AG09319 (cell line): Measurements from ENCODE around the gene NUBPL.
"Not testable (repeated sequence)": the region's sequence is repeated elsewhere in the genome, so short reads cannot be mapped to it uniquely, and the experiment has no call there.

Experiments
- DNase-seq: peaks from one replicate; pipeline ENCODE4 v3.0.0-alpha.2; 2010; ENCODE audit warnings: low read depth; ENCODE audit errors: extremely low read depth
- TF ChIP-seq, protein P1 (sequence below): IDR thresholded peaks from 2 replicates; pipeline ENCODE4 v1.5.1; 2011; ENCODE audit warnings: low read depth, mild to moderate bottlenecking, inconsistent platforms, low read length, moderate library complexity

Gene NUBPL

DNA sequence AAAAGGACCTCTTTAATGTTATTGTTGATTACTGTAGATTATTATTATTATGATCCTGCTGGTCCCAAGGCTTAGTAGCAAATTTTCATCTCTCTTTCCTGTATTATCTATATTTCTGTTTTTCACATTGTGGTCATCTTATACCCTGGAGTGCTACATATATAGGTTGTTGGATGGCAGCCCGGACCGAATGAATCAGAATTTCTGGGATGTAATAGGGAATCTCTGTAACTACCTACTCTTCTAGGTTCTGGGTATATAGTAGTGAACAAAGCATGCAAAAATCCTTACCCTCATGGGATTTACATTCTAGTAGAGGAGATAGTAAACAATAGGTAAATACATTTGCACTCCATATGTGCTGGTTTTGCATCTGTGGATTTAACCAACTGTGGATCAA is 31.4 kb downstream of the NUBPL start:
- DNase-seq, result no peak
- TF ChIP-seq, protein P1, sequence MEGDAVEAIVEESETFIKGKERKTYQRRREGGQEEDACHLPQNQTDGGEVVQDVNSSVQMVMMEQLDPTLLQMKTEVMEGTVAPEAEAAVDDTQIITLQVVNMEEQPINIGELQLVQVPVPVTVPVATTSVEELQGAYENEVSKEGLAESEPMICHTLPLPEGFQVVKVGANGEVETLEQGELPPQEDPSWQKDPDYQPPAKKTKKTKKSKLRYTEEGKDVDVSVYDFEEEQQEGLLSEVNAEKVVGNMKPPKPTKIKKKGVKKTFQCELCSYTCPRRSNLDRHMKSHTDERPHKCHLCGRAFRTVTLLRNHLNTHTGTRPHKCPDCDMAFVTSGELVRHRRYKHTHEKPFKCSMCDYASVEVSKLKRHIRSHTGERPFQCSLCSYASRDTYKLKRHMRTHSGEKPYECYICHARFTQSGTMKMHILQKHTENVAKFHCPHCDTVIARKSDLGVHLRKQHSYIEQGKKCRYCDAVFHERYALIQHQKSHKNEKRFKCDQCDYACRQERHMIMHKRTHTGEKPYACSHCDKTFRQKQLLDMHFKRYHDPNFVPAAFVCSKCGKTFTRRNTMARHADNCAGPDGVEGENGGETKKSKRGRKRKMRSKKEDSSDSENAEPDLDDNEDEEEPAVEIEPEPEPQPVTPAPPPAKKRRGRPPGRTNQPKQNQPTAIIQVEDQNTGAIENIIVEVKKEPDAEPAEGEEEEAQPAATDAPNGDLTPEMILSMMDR, result no peak

DNA sequence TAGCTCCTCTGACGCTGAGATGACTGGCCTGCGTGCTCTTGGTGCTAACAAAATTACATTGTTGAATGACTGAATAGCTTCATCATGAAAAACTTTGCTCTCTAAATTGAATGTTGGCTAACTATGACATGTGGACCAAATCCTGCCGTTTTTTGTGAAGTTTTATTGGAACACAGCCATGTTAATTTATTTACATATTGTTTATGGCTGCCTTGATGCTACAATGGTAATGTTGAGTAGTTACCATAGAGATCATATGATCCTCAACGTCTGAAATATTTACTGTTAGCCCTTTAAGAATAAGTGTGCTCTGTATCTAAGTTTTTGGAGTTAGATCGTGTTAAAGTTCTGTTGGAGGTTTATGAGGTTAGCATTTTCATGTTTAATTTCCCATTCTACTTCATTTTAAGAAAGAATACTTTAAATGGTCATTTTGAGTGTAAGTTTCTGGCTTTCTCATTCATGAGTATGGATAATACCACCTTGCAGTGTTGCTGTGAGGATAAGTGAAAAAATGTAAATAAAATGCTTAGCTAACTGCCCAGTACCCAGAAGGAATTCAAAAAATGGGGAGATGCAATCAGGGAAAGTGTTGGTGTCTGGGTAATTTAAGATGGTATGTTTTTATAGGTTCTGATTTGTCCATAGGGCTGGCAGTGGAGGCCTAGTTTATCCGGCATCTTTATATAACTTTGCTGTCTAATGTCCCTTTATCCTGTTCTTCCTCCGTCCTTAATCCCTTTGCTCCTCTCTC is 35.3 kb downstream of the NUBPL start:
- TF ChIP-seq, protein P1, result no peak
- no peak for DNase-seq

DNA sequence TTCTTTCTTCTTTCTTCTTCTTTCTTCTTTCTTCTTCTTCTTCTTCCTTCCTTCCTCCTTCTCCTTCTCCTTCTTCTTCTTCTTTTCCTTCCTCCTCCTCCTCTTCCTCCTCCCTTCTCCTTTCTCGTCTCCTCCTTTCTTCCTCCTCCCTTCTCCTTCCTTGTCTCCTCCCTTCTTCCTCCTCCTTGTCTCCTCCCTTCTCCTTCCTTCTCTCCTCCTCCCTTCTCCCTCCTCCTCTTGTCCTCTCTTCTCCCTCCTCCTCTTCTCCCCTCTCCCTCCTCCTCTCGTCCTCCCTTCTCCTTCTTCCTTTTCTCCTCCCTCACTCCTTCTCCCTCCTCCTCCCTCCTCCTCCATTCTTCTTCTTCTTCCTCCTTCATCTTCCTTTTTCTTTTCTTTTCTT is 44.5 kb downstream of the NUBPL start:
- DNase-seq, result no peak
- TF ChIP-seq, protein P1, result no peak

DNA sequence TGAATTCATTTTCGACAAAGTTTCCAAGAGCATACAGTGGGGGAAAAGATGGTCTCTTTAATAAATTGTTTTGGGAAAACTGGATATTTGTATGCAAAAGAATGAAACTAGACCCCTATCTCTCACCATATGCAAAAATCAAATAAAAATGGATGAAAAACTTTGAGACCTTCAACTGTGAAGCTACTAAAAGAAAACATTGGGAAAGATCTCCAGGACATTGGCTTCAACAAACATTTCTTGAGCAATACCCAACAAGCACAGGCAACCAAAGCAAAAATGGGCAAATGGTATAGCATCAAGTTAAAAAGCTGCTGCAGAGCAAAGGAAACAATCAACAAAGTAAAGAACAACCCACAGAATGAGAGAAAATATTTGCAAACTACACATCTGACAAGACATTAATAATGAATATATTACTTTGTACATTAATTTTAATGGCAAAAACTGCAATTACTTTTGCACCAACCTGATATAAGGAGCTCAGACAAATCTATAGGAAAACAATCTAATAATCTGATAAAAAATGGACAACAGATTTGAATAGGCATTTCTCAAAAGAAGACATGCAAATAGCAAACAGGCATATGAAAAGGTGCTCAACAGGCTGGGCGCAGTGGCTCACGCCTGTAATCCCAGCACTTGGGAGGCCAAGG is 50.7 kb downstream of the NUBPL start:
- TF ChIP-seq, protein P1, result no peak
- DNase-seq, result no peak

DNA sequence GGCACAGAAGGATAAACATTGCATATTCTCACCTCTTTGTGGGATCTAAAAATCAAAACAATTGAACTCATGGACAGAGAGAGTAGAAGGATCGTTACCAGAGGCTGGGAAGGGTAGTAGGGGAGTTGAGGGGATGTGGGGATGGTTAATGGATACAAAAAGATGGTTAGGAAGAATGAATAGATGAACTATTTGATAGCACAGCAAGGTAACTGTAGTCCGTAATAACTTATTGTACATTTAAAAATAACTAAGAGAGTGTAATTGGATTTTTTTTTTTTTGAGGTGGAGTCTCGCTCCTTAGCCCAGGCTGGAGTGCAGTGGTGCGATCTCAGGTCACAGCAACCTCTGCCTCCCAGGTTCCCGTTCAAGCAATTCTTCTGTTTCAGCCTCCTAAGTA is 52.0 kb downstream of the NUBPL start:
- TF ChIP-seq, protein P1, result no peak
- DNase-seq, result no peak

GRCh38 chr14:31618884-31619283 is 57.7 kb downstream of the NUBPL start:
- not testable (repeated sequence) for DNase-seq

- no peak for DNase-seq
- TF ChIP-seq, protein P1, result no peak
These were observed 58.2 kb downstream of the NUBPL start for GRCh38 chr14:31619440-31619839.

GRCh38 chr14:31620898-31621297 is 59.7 kb downstream of the NUBPL start:
- DNase-seq, result not testable (repeated sequence)
